OCI-LY7 (cell line): ENCODE data around the gene SLC25A47. TPM values are rescaled to one million over a fixed set of nuclear protein-coding genes. Genes with fewer than 3 reads are reported as not detected.

Source experiments
- BruUV-seq: library from RNA; stranded (reverse); fragments of 400-500 nt; replicated peaks from 2 replicates; lab custom pipeline; 2021; lab: Mats Ljungman, UMichigan
- CTCF ChIA-PET: fragments of 300-600 bp; sonication (Branson Sonifier 250); formaldehyde crosslinking; loops from one replicate; lab custom pipeline; 2022; ENCODE audit warnings: antibody characterized with exemption; ENCODE audit not compliant: unreplicated experiment; lab: Charles Lee
- POLR2A ChIA-PET: fragments of 300-600 bp; sonication (Branson Sonifier 250); formaldehyde crosslinking; loops from one replicate; lab custom pipeline; 2022; ENCODE audit warnings: antibody characterized with exemption; lab: Charles Lee
- DNase-seq: peaks from one replicate; pipeline ENCODE4 v3.0.0-alpha.2; 2015; ENCODE audit warnings: low spot score
- H2AFZ ChIP-seq: fragments of 200-600 bp; sonication (generic), shearing (Covaris generic); 2 replicates; pipeline ENCODE4 v1.6.1; 2014; ENCODE audit warnings: mild to moderate bottlenecking, antibody characterized with exemption, low read length, moderate library complexity
- H3K27ac ChIP-seq: fragments of 200-600 bp; sonication (generic); 2 replicates; pipeline ENCODE4 v1.5.1; 2014; ENCODE audit warnings: mixed run types, low read depth, mild to moderate bottlenecking, moderate library complexity, low read length, inconsistent platforms; ENCODE audit not compliant: poor library complexity, severe bottlenecking
- H3K36me3 ChIP-seq: fragments of 200-600 bp; sonication (generic); 2 replicates; pipeline ENCODE4 v1.6.1; 2014; ENCODE audit warnings: mild to moderate bottlenecking, antibody characterized with exemption, low read length, moderate library complexity, mixed read lengths; ENCODE audit not compliant: insufficient read depth
- H3K4me1 ChIP-seq: fragments of 200-600 bp; sonication (generic); 2 replicates; pipeline ENCODE4 v1.5.1; 2014; ENCODE audit warnings: mild to moderate bottlenecking, low read length; ENCODE audit not compliant: insufficient read depth, poor library complexity, severe bottlenecking
- H3K4me2 ChIP-seq: fragments of 200-600 bp; sonication (generic); 2 replicates; pipeline ENCODE4 v1.6.1; 2014; ENCODE audit warnings: mild to moderate bottlenecking, low read length
- H3K4me3 ChIP-seq: fragments of 200-600 bp; sonication (generic); 2 replicates; pipeline ENCODE4 v1.5.1; 2014; ENCODE audit warnings: mild to moderate bottlenecking, low read depth, low read length; ENCODE audit not compliant: poor library complexity, severe bottlenecking
- H3K79me2 ChIP-seq: fragments of 200-600 bp; sonication (generic); 2 replicates; pipeline ENCODE4 v1.6.1; 2016; ENCODE audit warnings: low read depth, mild to moderate bottlenecking, low read length, moderate library complexity, mixed read lengths; ENCODE audit not compliant: insufficient read depth
- H3K9me2 ChIP-seq: fragments of 200-600 bp; sonication (generic); 2 replicates; pipeline ENCODE4 v1.6.1; 2016; ENCODE audit warnings: mild to moderate bottlenecking, low read length, mixed read lengths; ENCODE audit not compliant: insufficient read depth
- H3K9me3 ChIP-seq: fragments of 200-600 bp; sonication (generic); 2 replicates; pipeline ENCODE4 v1.6.1; 2014; ENCODE audit warnings: mild to moderate bottlenecking, mixed run types, low read length, mixed read lengths
- H4K20me1 ChIP-seq: fragments of 200-600 bp; sonication (generic); 2 replicates; pipeline ENCODE4 v1.6.1; 2014; ENCODE audit warnings: mild to moderate bottlenecking, antibody characterized with exemption, low read length, moderate library complexity, mixed read lengths; ENCODE audit not compliant: insufficient read depth
- CTCF ChIP-seq: fragments of 200-600 bp; sonication (generic); conservative IDR thresholded peaks from 2 replicates; pipeline ENCODE4 v1.5.1; 2014; ENCODE audit warnings: mild to moderate bottlenecking, antibody characterized with exemption, low read length, moderate library complexity, mixed read lengths
- EZH2phosphoT487 ChIP-seq: fragments of 200-600 bp; sonication (generic); IDR thresholded peaks from 2 replicates; pipeline ENCODE4 v1.6.1; 2018; ENCODE audit warnings: low read depth, borderline replicate concordance, mild to moderate bottlenecking, mixed run types, antibody characterized with exemption, low read length, moderate library complexity, mixed read lengths
- intact Hi-C: fragments of 100-400 bp; cut with micrococcal nuclease; formaldehyde crosslinking; loops from one replicate; pipeline ENCODE4 v1.10.0; 2022; ENCODE audit not compliant: unreplicated experiment
- total RNA-seq, 2 experiments: library from RNA; depleted of rRNA in 1 of 2; stranded (reverse); fragments of >200 nt in 1 of 2; shearing (Covaris generic) in 1 of 2; gene quantifications; 2 replicates each; pipeline ENCODE4 v1.2.3, GENCODE V29; 2014 to 2022

The SLC25A47 gene
- total RNA-seq, 2 experiments from 2014 or later, result 0.44 TPM; not detected in 1

DNA sequence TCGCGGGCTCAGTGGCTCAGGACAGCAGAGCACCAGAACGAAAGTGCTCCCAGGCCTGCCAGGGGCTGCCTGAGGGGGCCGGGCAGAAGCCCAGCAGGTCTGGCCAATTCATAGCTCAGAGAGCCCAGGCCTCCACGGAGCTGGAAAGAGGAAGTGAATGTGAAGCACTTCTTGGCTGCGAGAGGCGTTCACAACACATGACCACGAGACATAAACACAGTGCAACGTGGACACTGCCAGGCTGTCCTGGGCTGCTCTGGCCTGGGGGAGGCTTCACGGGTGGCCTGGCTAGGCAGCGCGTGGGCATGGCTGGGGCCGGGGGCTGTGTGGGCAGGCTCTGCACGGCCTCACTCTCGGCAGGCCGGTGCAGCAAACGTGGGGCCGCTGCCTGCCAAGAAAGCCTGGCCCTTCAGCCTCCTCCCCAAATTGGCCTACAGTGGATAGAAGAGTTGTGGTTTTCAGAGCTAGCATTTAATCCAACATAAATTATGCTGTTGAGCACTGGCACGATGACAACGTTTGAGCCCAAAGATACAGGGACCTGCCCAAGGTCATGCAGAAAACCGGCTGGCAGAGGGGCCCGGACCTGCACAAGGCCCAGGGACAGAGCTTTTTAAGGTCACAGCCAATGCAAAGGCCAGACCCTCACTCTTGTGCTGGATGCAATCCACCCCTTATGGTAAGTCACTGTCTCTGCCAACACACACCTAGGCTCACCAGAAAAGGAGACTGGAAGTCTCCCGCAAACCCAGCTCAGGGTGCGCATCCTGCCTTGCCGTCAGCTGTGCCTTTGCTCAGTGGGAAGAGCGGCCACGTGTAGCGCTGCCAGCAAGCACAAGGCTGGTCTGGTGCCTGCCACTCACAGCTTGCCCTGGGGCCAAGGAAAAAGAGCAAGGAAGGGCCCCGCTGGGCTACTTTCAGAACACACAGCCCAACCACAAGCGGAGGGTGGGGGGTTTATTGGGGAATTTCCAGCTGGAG, 25.5 kb upstream of the SLC25A47 start:
- intact Hi-C loops, result no loop called here
- H3K4me2 ChIP-seq, result peak overlapping the region; percentile 25; the same call in 1 of the 2 replicates
- CTCF ChIA-PET, result no interaction called here

DNA sequence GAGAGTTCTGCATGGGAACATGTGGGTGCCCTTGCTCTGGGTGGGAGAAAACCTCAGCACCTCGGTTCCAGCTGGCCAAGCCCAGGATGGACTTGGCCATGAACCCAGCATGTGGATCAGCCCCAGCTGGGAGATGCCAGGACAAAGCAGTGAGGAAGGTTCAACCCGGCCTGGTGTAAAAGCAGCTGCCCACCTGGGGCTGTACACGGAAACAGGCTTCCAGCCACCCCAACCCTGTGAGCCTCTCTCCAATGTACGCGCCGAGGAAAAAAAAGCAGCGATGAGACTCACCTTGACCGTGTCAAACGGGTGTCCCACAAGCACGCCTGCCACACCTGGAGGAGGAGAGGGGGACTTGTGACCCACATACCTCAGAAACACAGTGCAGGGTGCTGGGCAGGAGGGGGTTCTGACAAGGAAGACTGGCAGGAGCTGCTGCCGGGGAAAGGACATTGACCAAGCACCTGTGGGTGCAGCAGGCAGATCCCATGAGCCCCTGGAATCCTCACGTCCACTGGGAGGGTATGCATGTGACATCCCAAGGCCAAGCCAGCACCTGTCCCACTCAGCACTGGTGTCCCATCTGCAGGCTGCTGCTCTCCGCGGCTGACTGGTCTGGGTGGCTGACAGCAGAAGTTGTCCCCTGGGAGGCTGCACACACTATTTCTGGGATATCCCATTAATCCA, 24.4 kb upstream of the SLC25A47 start:
- no peaks in the 10 kb centered on the region for H3K9me2 ChIP-seq
- no TSS peak for BruUV-seq
- H3K4me2 ChIP-seq, result no peak overlapping the region
- intact Hi-C loops, result no loop called here
- CTCF ChIA-PET, result no interaction called here
- DNase-seq, result peak; percentile 27
- peaks cover 17% of the 10 kb centered on the region for H3K4me1 ChIP-seq
- POLR2A ChIA-PET, result no interaction called here
- H3K79me2 ChIP-seq, result no peaks in the 10 kb centered on the region
- no peak overlapping the region for H3K27ac ChIP-seq
- H3K4me3 ChIP-seq, result no peak overlapping the region
- no peaks in the 10 kb centered on the region for H3K9me3 ChIP-seq
- H3K36me3 ChIP-seq, result no peaks in the 10 kb centered on the region
- TF ChIP-seq EZH2phosphoT487 (no peak), CTCF (no peak)
- H4K20me1 ChIP-seq, result no peaks in the 10 kb centered on the region
- no peak overlapping the region for H2AFZ ChIP-seq

More for the DNA sequence above, 25.5 kb upstream of the SLC25A47 start:
- no peaks in the 10 kb centered on the region for H4K20me1 ChIP-seq
- no peak overlapping the region for H3K4me3 ChIP-seq
- TF ChIP-seq EZH2phosphoT487, result no peak
- no peak for TF ChIP-seq CTCF
- POLR2A ChIA-PET, result interaction anchor here (0.8 kb wide), 1 partner anchor 51 kb away, joined by 3 read pairs; no protein-coding TSS in a partner anchor
- H3K27ac ChIP-seq, result no peak overlapping the region
- no peaks in the 10 kb centered on the region for H3K79me2 ChIP-seq
- no peaks in the 10 kb centered on the region for H3K9me2 ChIP-seq
- no peak overlapping the region for H2AFZ ChIP-seq
- no peaks in the 10 kb centered on the region for H3K36me3 ChIP-seq
- peak; percentile 72 for DNase-seq
- BruUV-seq, result no TSS peak
- H3K4me1 ChIP-seq, result peaks cover 17% of the 10 kb centered on the region
- H3K9me3 ChIP-seq, result no peaks in the 10 kb centered on the region
